NCI-H460 (cell line): ENCODE measurements around the gene ATP2B1. TPM values are rescaled to one million over a fixed set of nuclear protein-coding genes. Genes with fewer than 3 reads are reported as not detected.
A peak's percentile ranks its signal among the peaks of the same experiment; 100 is the strongest.
"Not testable (repeated sequence)": the region's sequence is repeated elsewhere in the genome, so short reads cannot be mapped to it uniquely, and the experiment has no call there.

Experiments used
- DNase-seq: peaks from one replicate; pipeline ENCODE4 v3.0.0-alpha.2; 2016; ENCODE audit warnings: low read depth; ENCODE audit errors: extremely low read depth
- total RNA-seq: library from RNA; depleted of rRNA; stranded (reverse); fragments of >200 nt; shearing (Covaris generic); gene quantifications from 2 replicates; pipeline ENCODE4 v1.2.3, GENCODE V29; 2014

ATP2B1 gene
- total RNA-seq, 1 experiment from 2014 or later: 228 TPM

DNA sequence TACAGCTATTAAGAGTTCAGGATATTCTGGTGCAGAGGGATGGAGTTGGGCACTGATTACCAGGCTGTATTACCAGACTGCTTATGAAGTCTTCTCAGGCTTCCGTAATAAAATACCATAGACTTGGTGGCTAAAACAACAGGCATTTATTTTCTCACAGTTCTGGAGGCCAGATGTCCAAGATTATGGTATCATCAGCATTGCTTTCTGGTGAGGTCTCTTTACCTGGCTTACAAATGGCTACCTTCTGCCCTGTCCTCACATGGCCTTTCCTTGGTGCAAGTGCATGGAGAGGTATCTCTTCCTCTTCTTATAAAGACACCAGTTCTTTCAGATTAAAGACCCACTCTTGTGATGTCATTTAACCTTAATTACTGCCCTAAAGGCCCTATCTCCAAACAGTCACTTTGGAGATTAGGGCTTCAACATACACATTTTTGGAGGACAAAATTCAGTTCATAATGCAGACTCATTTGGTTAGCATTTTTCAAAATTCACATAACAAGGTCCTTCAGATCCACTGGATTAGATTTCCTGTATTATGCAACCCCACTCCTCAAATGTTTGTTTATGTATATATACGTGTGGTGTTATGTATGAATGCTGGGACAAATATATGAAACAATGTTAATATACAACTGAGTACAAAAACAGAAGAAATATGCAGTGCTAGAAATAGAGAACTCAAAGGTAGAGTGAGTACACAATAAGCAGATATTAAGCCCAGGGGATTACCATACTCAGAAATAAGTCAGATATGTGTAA is 9.3 kb upstream of the ATP2B1 start:
- no peak for DNase-seq

DNA sequence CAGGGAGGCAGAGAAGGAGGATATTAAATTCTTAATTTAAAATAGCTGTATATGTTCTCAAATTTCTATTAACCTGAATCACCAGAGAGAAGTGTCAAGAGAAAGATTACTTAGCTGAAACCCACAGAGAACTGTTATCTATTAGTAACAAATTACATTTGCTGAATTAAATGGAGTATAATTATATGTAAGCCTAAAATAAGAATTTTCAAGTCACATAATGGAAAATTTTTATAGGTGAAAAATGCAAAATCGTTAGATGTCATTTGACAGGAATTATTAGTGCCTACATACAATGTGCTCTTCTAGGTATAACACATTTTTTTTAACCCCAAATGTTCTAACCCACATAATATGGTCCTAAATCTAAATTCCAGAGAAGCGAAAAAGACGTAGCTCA is 4.1 kb upstream of the ATP2B1 start:
- no peak for DNase-seq

DNA sequence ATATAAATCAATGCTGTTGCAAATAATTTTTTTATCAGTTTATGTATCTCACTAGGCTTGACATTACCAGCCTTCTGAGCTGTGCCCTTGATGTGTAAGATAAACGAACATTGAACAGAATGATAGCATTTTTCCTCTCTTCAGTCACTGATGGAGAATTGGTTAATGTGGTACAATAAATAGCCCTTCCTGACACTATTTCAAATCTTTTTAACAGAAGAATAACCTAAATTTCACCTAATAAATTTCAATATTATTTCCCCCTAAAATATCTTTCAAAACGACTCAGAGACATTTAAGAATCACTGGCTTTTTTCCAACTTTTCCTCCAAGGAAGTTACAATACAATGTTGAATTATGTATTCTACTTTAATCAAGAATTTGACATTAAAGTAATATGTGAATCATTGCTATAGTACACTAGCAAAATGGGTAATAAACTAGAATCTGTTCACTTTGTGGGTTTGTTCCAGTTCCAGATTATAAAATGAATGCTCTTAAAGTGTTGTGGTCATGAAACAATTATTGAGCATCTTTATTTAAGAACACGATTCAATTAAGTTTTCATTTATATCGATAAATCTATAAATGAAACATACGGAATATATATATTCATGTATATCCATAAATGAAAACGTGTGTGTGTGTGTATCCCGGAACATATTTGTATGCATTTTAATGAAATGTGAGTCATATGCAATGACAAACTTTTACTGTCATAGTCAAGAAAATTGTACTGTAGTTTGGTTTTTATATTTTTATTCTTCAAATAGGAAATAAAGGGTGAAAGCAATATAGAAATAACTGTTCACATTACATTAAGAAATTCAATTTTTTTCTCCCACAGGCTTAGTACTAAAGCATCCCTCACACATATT is 2.5 kb upstream of the ATP2B1 start:
- DNase-seq: no peak

DNA sequence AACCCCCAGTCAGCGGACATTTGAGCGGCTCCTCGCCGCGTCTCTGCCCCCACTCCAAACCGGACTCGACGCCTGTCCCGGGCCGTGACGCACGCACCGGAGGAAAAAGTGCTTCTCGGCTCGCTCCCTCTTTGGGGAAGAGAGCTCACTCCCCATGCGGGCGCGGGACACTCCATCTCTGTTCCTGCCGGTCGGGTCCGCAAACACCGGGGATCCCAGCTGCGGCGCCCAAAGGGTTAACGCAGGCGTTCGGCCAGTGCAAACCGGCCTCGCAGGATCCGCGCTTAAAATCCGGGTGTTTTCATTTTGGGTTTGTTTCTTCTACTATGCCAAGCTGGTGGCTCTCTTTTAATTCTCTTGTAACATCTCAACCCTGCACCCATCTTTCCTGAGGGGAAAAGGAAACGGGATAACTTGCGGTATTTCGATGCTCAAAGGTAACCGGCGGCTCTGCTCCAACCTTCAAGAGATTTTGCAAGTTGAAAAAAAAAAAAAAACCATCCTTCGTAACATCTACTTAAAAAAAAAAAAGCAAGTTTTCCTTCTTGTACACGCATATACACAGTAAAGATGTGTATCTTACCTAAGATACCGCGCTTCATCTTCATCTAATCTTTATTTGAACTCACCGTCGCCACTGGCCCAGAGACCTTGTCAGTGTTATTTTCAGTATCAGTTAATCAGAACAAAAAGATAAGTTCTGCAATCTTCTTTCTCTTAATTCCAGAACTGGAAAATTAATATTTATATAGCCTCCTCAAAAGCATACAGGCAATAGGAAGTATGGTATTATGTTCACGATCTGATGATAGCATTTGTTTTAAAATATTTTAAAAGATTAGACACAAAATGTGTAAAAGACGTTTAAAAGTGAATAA is 1.6 kb upstream of the ATP2B1 start:
- no peak for DNase-seq

DNA sequence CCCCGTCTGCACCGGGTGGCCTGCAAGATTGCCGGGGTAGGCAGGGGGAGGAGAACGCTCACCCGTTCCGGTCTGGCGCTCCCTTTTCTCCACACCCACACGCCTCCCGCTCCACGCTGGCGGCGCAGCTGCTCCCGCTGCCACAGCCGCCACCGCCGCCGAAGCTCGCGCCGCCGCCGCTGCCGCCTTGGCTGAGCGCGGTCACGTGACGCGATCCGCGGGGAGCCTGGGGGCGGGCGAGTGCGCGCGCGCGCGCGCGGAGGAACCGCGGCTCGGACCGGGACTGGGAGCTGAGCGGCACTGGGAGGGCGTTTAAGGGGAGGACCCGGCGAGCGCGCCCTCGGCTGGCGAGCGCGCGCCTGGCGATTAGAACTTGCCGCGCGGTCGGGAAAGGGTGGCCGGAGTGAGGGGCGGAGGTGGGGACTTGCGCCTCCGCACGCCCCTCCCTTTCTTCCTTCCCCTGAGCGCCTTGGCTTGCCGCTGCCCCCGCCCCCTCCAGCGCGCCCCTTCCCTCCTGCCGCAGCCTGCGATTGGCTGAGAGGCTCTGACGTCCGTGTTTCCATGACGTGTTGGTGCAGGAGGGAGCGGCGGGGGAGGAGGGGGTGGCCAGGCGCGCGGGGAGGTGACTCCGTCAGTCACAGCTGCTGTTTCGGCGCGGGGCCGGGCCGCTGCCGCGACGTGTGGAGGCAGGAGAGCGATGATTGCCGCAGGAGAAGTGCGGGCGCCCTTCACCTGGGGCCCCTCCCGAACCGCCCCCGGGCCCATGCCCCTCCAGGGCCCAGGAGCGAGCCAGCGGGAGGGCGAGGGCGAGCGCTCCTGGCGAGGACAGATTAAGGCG is 738 bp upstream of the ATP2B1 start:
- peak; percentile 99 for DNase-seq

DNA sequence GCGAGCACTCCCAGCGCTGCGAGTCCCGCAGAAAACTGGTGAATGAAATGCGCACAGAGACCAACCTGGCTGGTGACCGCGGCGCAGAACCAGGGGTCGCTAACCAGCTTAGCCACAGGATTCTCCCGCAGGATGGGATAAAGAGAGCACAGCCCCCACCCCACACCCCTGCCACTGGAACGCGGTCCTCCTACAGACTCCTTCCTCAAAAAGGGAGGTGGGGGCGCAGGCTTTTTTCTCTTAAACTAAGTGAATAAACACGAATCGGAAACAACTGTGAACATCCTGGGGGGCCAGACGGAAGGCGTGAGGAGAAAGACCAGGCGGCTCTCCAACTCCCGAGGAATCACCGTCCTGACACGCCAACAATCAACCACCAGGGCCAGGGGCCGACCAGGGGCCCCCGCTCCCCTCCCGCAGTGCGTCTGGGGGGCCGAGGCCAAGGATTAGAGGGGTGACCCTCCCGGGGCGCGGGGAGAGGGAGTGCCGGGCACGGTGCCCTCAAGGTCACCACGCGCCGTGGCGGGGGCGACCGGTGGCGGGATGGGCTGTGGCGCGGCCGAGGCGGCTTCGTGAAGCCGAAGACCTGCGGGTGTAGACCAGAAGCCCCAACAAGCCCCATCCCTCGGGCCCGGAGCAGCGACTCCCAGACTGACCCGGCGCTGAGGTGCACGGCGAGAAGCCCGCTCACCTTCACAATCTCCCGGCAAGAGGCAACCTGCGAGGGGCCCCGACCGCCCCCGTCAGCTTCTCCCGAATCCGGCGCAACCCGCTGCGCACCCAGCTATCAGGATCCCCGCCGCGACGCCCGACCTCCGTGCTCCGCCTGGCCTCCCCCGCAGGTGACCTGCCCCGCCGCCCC is 704 bp downstream of the ATP2B1 start:
- no peak for DNase-seq

DNA sequence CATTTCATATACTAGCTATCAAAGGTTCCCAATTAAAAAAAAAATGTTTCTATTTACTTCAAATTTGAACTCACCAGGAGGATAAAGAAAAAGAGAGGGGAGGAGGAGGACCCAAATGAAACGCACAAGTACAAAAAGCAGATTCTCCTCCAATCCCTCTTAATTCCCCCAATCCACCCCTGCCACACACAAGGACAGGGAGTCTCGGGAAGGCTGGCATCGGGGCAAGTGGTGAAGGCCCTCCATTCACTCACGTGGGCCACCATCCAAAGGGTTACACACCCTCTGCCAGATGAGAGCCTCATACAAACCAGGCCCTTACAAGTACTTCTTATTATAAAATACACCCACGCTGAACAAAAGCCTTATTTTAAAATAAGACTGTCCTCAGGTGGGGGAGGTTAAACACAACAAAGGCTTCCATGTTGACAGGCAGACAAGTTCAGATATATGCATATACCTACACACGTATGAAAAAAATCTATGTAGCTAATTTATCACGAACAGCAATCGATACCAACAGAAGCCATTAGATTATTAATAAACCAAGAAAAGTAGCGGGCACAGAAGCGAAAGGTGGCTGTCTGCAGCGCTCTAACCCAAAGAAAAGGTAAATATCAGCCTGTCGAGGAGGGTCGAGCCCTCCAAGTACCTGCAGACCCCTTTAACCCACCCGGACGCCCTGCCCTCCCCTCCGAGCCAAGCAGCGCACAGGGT is 1.5 kb downstream of the ATP2B1 start:
- peak; percentile 47 for DNase-seq

DNA sequence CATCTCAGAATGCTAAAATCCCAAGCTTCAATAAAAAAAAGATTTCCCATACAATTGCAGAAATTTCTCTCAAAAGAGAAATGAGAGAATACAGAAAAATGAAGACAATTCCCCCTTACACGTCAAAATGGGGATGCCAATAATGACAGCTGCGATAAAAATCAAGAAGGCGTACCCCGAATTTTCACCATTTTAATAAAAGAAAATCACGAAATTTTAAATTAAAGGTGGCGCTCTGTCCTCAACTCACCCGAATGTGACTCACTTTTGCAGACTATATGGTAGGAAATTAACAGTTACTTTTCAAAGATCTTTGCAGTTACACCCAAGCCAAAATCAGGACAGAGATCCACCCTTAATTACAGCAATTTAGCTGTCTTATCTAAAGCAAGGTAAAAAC is 2.1 kb downstream of the ATP2B1 start:
- DNase-seq: no peak

DNA sequence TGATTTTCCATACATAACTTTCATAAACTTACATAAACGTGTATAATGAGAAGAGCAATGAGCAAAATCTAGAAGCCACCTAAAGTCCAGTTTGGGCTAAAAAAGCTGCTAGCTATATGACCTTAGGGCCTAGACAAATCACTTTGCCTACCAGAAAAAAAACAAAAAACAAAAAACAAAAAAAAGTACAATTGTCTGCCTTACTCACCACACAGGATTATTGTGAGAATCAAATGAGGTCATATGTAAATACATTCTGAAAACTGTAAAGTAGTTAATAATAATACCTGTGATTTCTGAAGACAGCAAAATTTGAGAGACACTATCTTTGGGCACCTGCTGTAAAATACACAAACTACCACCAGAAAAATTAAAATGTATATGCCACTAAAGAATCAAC is 4.2 kb downstream of the ATP2B1 start:
- DNase-seq: no peak

DNA sequence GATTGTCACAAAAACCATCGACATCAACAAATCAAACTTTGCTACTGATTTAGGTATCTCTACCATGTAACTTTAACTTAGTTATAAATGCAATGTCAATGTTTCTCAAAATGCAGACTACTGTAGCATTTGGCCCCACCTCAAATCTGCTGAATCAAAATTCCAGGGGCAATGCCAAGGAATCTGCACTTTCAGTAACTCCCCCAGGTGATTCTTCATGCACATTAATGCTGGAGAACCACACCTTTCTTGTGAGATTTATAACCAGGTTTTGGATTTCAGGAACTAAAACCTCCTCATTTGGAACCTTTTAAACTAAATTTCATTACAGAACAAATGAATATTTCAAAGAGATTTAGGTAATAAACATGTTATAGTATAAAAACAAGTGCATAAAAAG is 4.9 kb downstream of the ATP2B1 start:
- no peak for DNase-seq

DNA sequence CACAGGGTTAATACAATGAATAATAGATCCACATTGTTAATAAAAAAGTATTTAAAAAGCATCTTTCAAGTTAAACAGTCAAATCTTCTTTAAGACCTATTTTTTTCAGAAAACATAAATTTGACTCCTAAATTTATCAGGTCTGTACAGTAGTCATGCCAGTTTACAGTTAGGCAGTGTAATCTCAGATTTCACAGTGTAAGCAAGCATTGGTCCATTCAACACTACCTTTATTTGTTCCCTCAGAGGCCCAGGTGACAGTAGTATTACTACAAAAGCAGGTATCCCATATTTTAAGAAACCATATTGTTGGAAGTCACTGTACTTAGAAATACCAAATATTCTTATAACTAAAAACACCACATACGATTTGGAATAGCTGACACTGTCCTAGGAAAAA is 6.1 kb downstream of the ATP2B1 start:
- DNase-seq: no peak

DNA sequence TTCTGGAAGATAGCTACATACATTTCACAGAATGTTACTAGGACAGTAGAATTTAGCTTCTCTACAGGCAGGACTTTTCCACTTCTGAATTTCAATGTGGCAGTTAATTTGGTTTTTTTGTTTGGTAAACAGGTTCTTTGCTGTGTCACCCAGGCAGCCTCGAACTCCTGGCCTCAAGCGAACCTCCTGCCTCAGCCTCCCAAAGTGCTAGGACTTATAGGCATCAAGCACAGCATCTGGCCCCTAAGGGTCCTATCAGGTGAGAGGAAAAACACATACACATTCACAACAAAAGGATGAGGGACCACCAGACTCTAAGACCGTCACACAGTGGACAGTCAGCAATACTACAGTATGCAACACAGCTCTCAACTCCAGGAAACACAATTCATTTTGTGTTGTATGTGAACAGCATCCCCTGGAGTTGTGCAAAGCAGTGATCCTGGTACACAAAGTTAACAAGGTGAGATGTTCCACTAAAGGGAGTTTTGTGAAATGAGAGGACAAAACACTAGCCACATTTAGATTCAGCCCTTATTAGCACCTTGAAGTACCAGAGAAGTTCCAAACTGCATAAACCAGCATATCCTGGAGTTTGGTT is 6.9 kb downstream of the ATP2B1 start:
- DNase-seq: no peak

DNA sequence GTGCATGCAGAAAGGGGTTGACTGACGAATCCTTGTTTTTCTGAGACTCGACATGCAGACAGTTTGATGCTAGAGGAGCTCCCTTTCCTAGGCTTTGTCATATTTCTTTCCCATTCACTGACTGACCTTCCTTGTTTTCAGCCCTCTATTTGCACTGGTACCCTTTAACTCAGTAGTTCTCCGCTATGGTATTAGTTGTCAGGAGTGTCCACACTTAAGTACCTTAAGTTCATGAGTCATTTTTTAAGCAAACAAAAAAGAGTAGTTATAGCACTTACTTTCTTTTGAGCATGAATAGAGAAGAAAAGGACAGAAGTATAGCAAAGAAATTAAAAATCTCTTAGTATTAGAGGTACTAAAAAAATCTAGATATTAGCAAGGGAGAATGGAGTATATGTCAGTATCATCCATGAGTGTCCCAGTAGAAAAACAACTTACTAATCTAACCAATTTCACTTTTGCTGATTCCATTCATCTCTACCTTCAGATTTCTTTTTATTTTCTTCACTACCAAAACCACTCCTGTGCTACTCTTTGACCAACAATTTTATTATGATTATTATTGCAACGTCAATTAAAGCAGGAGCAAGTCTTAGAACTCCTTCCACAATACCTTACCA is 8.3 kb downstream of the ATP2B1 start:
- no peak for DNase-seq

DNA sequence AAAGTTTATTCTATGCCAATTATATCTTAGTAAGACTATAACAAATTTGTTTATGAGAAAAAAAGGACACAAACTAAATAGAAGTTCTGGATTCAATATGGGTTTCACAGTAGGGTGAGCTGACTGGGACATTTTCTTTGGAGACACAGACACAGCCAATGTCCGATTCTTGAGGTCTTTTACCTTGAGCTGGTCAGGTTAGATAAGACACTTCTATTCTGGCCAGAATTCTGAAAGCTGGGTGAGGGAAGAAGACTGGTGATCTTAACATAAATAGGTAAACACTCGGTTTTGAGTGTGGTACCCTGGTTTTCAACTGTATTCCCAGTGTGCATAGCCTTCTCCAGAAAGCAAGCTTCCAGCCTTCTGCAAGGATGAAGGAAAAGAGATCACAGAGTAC is 10.0 kb downstream of the ATP2B1 start:
- no peak for DNase-seq

DNA sequence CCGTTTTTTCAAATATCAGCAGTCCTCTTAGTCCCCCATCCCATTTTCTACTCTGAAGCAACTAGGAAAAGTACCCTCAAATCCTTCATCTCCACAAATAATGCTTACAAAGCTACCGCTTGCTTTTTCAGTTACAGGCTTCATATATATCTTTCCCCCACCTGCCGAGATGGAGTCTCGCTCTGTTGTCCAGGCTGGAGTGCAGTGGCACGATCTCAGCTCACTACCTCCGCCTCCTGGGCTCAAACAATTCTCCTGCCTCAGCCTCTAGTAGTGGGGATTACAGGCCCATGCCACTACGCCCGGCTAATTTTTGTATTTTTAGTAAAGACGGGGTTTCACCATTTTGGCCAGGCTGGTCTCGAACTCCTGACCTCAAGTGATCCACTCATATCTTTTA is 10.9 kb downstream of the ATP2B1 start:
- not testable (repeated sequence) for DNase-seq

DNA sequence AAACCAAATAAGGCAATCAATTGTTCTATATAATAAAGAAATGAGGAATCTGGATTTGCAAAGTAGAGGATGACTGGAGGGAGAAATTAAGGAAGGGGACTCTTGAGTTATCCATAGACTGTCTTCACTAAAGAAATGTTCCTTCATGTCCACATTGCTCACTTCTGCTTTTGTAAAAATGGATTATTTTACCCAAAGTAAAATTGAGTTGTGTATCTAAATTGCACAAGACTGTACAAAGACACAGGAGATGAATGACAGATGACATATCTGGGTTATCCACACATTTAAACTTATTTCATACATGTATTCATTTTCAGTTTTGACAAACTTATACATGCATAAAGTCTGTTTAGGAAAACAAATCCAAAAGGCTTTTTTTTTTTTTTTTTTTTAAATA is 11.3 kb downstream of the ATP2B1 start:
- DNase-seq: no peak

DNA sequence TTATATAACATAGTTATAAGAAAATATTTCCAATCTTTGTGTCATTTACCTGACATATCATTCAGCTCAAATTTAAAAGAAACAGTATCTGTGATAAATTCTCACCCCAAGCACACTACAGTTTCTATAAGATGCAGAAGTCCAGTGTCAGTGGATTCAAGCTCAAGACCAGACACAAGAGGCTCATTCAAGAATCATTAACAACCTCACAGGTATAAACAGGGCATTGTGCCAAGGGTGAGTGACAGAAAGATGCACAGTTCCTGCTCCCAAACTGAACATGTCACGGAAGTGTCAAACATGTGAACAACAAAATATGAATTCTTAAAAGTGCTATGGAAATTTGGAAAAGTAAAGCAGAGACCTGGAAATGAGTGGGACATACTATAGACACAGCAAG is 12.8 kb downstream of the ATP2B1 start:
- DNase-seq: no peak

DNA sequence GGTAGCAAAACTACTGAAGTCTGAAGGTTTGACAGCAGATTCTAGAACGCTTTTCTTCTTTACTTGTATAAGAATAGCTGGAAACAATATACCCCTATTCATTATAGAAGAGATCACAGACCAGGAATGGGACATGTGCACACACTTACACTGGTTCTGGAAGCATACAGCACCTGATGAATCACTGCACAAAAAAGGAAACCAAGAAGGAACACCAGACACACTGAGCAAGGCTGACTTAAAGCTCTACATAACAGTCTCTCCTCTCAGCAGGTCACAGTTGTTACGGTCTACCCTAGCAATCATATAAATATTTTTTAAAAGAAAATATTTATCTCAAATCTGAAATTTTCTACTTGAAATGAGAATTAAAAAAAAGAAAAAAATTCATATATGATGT is 13.5 kb downstream of the ATP2B1 start:
- DNase-seq: no peak
